ENCODE results near the gene TMEM192. TPM values are rescaled to one million over a fixed set of nuclear protein-coding genes. Genes with fewer than 3 reads are reported as not detected.

TMEM192 gene
- total RNA-seq, 1 donor from 2014 or later = 16.1 TPM

DNA sequence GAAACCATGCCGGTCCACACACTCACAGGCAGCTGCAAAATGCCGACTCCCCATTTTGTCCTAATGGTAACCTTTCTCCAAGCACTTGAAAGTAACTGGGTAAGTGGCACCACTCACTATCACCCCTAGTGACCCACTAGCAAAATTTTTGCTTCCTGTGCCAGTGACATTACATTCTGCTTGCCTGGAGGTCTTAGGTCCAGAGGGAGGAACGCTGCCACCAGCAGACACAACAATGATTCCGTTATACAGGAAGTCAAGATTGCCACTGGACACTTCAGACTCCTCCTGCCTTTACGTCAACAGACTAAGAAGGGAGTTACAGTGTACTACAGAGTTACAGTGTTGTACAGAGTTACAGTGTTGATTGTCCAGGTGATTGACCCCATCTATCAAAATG is 11.8 kb upstream of the TMEM192 start:
- DNase-seq (ENCODE audit: low spot score) = no peak

DNA sequence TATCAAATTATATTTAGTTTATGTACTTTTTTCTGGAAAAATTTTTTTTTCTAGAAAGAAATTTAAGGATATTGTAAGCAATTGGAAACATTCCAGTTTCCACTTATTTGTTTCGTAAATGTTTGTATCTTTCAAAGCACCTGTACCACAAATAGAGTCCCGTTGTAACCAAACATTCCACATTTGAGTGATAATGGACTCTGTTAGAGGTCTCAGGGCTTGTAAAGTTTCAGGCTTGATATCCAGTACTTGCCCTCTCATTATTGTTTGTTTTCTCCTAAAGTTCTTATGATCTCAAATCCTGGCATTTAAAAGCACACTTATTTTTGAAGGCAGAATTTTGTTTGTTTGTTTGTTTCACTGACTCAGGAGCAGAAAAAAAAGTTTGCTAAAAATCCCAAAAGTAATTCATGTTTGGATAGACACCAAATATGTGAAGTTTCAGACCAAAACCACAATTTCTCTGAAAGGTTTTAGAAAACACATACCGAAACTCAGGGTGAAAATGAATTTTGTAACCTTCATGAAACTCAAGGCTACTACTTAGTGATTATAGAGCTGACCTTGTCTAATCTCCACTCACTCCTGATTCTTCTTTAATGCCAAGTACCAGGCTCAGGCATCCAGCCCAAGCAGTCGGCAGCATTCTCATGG is 5.7 kb upstream of the TMEM192 start:
- Mint-ChIP-seq H3K9me3 (peaks cover 2% of the 10 kb centered on the region), H3K27me3 (ENCODE audit: insufficient read depth, low read depth) (peaks cover 7% of the 10 kb centered on the region), H3K4me3 (no peak overlapping the region), H3K36me3 (no peaks in the 10 kb centered on the region), H3K4me1 (peaks cover 6% of the 10 kb centered on the region), H3K27ac (no peak overlapping the region)
- Histone ChIP-seq H3K79me2 (ENCODE audit: low read depth) (no peaks in the 10 kb centered on the region), H3K4me3 (no peak overlapping the region), H3K9me3 (ENCODE audit: low read depth) (no peaks in the 10 kb centered on the region), H3K4me2 (no peak overlapping the region), H3F3A (ENCODE audit: low read depth) (no peaks in the 10 kb centered on the region), H4K20me1 (ENCODE audit: low read depth) (no peaks in the 10 kb centered on the region), H3K9ac (no peak overlapping the region), H3K36me3 (no peaks in the 10 kb centered on the region), H3K4me1 (no peaks in the 10 kb centered on the region), H2AFZ (replicated peaks) (no peak overlapping the region), H3K27me3 (no peaks in the 10 kb centered on the region), H3K27ac (no peak overlapping the region)
- no peak for DNase-seq (ENCODE audit: low spot score)
- no peak for TF ChIP-seq EZH2 (IDR thresholded peaks at IDR 0.05)

More for the DNA sequence above, 11.8 kb upstream of the TMEM192 start:
- Histone ChIP-seq H3K4me1 (no peaks in the 10 kb centered on the region), H2AFZ (replicated peaks) (no peak overlapping the region), H4K20me1 (ENCODE audit: low read depth) (no peaks in the 10 kb centered on the region), H3K27ac (no peak overlapping the region), H3K79me2 (ENCODE audit: low read depth) (no peaks in the 10 kb centered on the region), H3K4me2 (no peak overlapping the region), H3K27me3 (no peaks in the 10 kb centered on the region), H3K9me3 (ENCODE audit: low read depth) (no peaks in the 10 kb centered on the region), H3K4me3 (no peak overlapping the region), H3K9ac (no peak overlapping the region), H3K36me3 (no peaks in the 10 kb centered on the region), H3F3A (ENCODE audit: low read depth) (no peaks in the 10 kb centered on the region)
- Mint-ChIP-seq H3K9me3 (peaks cover 5% of the 10 kb centered on the region), H3K27ac (no peak overlapping the region), H3K36me3 (no peaks in the 10 kb centered on the region), H3K27me3 (ENCODE audit: insufficient read depth, low read depth) (peaks cover 11% of the 10 kb centered on the region), H3K4me1 (peaks cover 3% of the 10 kb centered on the region), H3K4me3 (no peak overlapping the region)
- TF ChIP-seq, protein P1, sequence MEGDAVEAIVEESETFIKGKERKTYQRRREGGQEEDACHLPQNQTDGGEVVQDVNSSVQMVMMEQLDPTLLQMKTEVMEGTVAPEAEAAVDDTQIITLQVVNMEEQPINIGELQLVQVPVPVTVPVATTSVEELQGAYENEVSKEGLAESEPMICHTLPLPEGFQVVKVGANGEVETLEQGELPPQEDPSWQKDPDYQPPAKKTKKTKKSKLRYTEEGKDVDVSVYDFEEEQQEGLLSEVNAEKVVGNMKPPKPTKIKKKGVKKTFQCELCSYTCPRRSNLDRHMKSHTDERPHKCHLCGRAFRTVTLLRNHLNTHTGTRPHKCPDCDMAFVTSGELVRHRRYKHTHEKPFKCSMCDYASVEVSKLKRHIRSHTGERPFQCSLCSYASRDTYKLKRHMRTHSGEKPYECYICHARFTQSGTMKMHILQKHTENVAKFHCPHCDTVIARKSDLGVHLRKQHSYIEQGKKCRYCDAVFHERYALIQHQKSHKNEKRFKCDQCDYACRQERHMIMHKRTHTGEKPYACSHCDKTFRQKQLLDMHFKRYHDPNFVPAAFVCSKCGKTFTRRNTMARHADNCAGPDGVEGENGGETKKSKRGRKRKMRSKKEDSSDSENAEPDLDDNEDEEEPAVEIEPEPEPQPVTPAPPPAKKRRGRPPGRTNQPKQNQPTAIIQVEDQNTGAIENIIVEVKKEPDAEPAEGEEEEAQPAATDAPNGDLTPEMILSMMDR (IDR thresholded peaks at IDR 0.05) = no peak
- TF ChIP-seq EZH2phosphoT487 (IDR thresholded peaks at IDR 0.05) (no peak), EZH2 (IDR thresholded peaks at IDR 0.05) (no peak)

DNA sequence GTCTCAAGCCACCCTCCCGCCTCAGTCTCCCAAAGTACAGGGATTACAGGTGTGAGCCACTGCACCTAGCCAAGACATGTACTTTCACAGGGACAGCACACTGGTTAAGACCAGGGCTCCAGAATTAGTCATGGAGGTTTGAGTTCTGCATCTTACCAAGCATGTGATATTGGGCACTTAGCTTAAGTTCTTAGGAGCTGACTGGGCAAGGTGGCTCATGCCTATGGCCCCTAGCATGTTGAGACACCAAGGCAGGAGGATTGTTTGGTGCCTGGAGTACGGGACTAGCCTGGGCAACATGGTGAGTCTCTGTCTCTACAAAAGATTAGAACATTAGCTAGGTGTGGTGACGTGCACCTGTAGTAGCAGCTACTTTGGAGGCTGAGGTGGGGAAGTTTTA is 2.6 kb upstream of the TMEM192 start:
- H3K27ac Mint-ChIP-seq = no peak overlapping the region
- H3K27me3 Mint-ChIP-seq (ENCODE audit: insufficient read depth, low read depth) = peaks cover 10% of the 10 kb centered on the region
- DNase-seq (ENCODE audit: low spot score) = no peak
- Histone ChIP-seq H3K4me1 (peaks cover 9% of the 10 kb centered on the region), H2AFZ (replicated peaks) (no peak overlapping the region), H3K27me3 (no peaks in the 10 kb centered on the region), H3K9me3 (ENCODE audit: low read depth) (no peaks in the 10 kb centered on the region), H3K4me3 (no peak overlapping the region), H3K9ac (no peak overlapping the region), H3K4me2 (no peak overlapping the region), H3F3A (ENCODE audit: low read depth) (no peaks in the 10 kb centered on the region), H3K36me3 (no peaks in the 10 kb centered on the region), H4K20me1 (ENCODE audit: low read depth) (no peaks in the 10 kb centered on the region), H3K27ac (no peak overlapping the region), H3K79me2 (ENCODE audit: low read depth) (peaks cover 14% of the 10 kb centered on the region)
- no peak overlapping the region for H3K4me3 Mint-ChIP-seq
- TF ChIP-seq, protein P1 (IDR thresholded peaks at IDR 0.05) = no peak
- TF ChIP-seq EZH2phosphoT487 (IDR thresholded peaks at IDR 0.05) = no peak
- TF ChIP-seq EZH2 (IDR thresholded peaks at IDR 0.05) = no peak
- peaks cover 11% of the 10 kb centered on the region for H3K4me1 Mint-ChIP-seq
- no peaks in the 10 kb centered on the region for H3K9me3 Mint-ChIP-seq
- H3K36me3 Mint-ChIP-seq = no peaks in the 10 kb centered on the region

DNA sequence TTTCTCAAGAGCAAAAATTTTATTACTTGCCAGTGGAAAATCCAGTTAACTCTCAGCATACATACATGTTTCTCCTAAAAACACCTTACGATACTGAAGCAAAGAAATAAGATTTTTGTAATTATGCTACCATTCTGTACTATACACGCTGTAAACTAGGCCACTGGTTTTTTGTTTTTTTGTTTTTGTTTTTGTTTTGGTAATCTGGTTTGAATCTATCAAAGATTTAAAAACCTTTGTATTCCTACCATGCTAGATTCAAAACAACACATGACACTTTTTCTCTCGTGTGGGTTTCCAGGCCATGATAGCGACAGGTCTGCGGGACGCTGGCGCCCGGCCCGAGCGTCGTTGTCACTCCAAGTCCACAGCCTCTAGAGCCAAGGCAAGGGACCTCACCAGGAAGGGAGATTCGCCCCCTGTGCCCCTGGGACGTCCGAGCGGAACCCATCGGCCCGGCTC is 723 bp downstream of the TMEM192 start:
- Histone ChIP-seq H3K27me3 (no peaks in the 10 kb centered on the region), H3K9ac (peak overlapping the region; percentile 54), H3K4me3 (peak overlapping the region; percentile 81), H3K9me3 (ENCODE audit: low read depth) (no peaks in the 10 kb centered on the region), H3K4me2 (peak overlapping the region; percentile 89), H2AFZ (replicated peaks) (peak overlapping the region; percentile 96), H3K4me1 (peaks cover 9% of the 10 kb centered on the region), H3F3A (ENCODE audit: low read depth) (no peaks in the 10 kb centered on the region), H3K27ac (no peak overlapping the region), H3K36me3 (no peaks in the 10 kb centered on the region), H4K20me1 (ENCODE audit: low read depth) (no peaks in the 10 kb centered on the region), H3K79me2 (ENCODE audit: low read depth) (peaks cover 14% of the 10 kb centered on the region)
- no peak for TF ChIP-seq EZH2phosphoT487 (IDR thresholded peaks at IDR 0.05)
- no peak for TF ChIP-seq EZH2 (IDR thresholded peaks at IDR 0.05)
- TF ChIP-seq, protein P1 (IDR thresholded peaks at IDR 0.05) = no peak
- Mint-ChIP-seq H3K27me3 (ENCODE audit: insufficient read depth, low read depth) (peaks cover 9% of the 10 kb centered on the region), H3K4me1 (peaks cover 10% of the 10 kb centered on the region), H3K9me3 (no peaks in the 10 kb centered on the region), H3K4me3 (peak overlapping the region; percentile 94), H3K27ac (no peak overlapping the region), H3K36me3 (no peaks in the 10 kb centered on the region)
- DNase-seq (ENCODE audit: low spot score) = no peak

Data from neural progenitor cell (in vitro differentiated cells).